IMR-90 (cell line): ENCODE results near the gene EGFL8. TPM values are rescaled to one million over a fixed set of nuclear protein-coding genes. Genes with fewer than 3 reads are reported as not detected.
A peak's percentile ranks its signal among the peaks of the same experiment; 100 is the strongest.

ENCODE experiments used
- ATAC-seq: fragments of 200-7000 bp; cut with Tn5 transposase; 2 replicates; pipeline ENCODE4 v1.9.1; 2020; ENCODE audit warnings: low read depth, mild to moderate bottlenecking, moderate library complexity
- BruUV-seq: library from RNA; stranded (reverse); fragments of 400-500 nt; replicated peaks from 2 replicates; lab custom pipeline; 2021; lab: Mats Ljungman, UMichigan
- CTCF ChIA-PET: fragments of 300-600 bp; formaldehyde crosslinking; extraction: SDS; loops from one replicate; lab custom pipeline; 2021; ENCODE audit warnings: antibody characterized with exemption; lab: Yijun Ruan, JAX
- POLR2A ChIA-PET: fragments of 300-600 bp; sonication (Branson Sonifier 250); formaldehyde crosslinking; loops from one replicate; lab custom pipeline; 2022; ENCODE audit warnings: antibody characterized with exemption; ENCODE audit not compliant: unreplicated experiment; lab: Charles Lee
- DNase-seq: peaks from one replicate; pipeline ENCODE4 v3.0.0; 2013
- H2AFZ ChIP-seq: replicated peaks from 2 replicates; pipeline ENCODE3; 2013; ENCODE audit warnings: low read length, mild to moderate bottlenecking; ENCODE audit not compliant: poor library complexity
- H2AK5ac ChIP-seq: 2 replicates; pipeline ENCODE4 v1.6.1; 2013; ENCODE audit warnings: low read depth, low read length, inconsistent platforms
- H2AK9ac ChIP-seq: replicated peaks from 2 replicates; pipeline ENCODE3; 2013; ENCODE audit warnings: mild to moderate bottlenecking, low read depth, low read length, moderate library complexity; ENCODE audit not compliant: poor library complexity
- H2BK120ac ChIP-seq: 2 replicates; pipeline ENCODE4 v1.6.1; 2013; ENCODE audit warnings: low read depth, low read length, inconsistent platforms
- H2BK15ac ChIP-seq: 3 replicates; pipeline ENCODE4 v1.6.1; 2013; ENCODE audit warnings: low read depth, low read length, inconsistent platforms
- H2BK20ac ChIP-seq: 2 replicates; pipeline ENCODE4 v1.6.1; 2013; ENCODE audit warnings: low read depth, mild to moderate bottlenecking, inconsistent platforms, low read length, moderate library complexity
- H2BK5ac ChIP-seq: 2 replicates; pipeline ENCODE4 v1.6.1; 2013; ENCODE audit warnings: mild to moderate bottlenecking, low read depth, low read length, inconsistent platforms; ENCODE audit not compliant: poor library complexity, severe bottlenecking
- H3K14ac ChIP-seq: replicated peaks from 2 replicates; pipeline ENCODE4 v1.6.1; 2013; ENCODE audit warnings: low read depth, low read length, inconsistent platforms
- H3K18ac ChIP-seq: 2 replicates; pipeline ENCODE4 v1.6.1; 2013; ENCODE audit warnings: low read depth, low read length, control low read depth
- H3K23ac ChIP-seq: 2 replicates; pipeline ENCODE4 v1.6.1; 2013; ENCODE audit warnings: low read depth, low read length, inconsistent platforms
- H3K27ac ChIP-seq: 2 replicates; pipeline ENCODE4 v1.5.1; 2013; ENCODE audit warnings: mild to moderate bottlenecking, control low read depth, low read length; ENCODE audit not compliant: insufficient read depth
- H3K27me3 ChIP-seq: 2 replicates; pipeline ENCODE4 v1.6.1; 2013; ENCODE audit warnings: low read length; ENCODE audit not compliant: control insufficient read depth, insufficient read depth
- H3K36me3 ChIP-seq: 2 replicates; pipeline ENCODE4 v1.6.1; 2013; ENCODE audit warnings: low read length, mixed read lengths; ENCODE audit not compliant: control insufficient read depth, insufficient read depth
- H3K4ac ChIP-seq: 2 replicates; pipeline ENCODE4 v1.6.1; 2013; ENCODE audit warnings: low read depth, low read length, inconsistent platforms
- H3K4me1 ChIP-seq: 2 replicates; pipeline ENCODE4 v1.6.1; 2013; ENCODE audit warnings: low read length, mixed read lengths; ENCODE audit not compliant: control insufficient read depth, insufficient read depth
- H3K4me2 ChIP-seq: 2 replicates; pipeline ENCODE4 v1.6.1; 2013; ENCODE audit warnings: low read depth, mild to moderate bottlenecking, control low read depth, low read length, moderate library complexity
- H3K4me3 ChIP-seq: 2 replicates; pipeline ENCODE4 v1.5.1; 2013; ENCODE audit warnings: low read depth, mild to moderate bottlenecking, control low read depth, low read length, moderate library complexity; ENCODE audit not compliant: insufficient read depth
- H3K56ac ChIP-seq: 2 replicates; pipeline ENCODE4 v1.6.1; 2013; ENCODE audit warnings: low read length, inconsistent platforms; ENCODE audit not compliant: insufficient read depth; ENCODE audit errors: extremely low read depth
- H3K79me1 ChIP-seq, 2 experiments: 2 replicates each; pipeline ENCODE4 v1.6.1; 2013; ENCODE audit warnings: low read length in 2 of 2, inconsistent platforms in 1 of 2, low read depth in 1 of 2
- H3K9ac ChIP-seq: 2 replicates; pipeline ENCODE4 v1.6.1; 2013; ENCODE audit warnings: low read depth, low read length, control low read depth
- H3K9me1 ChIP-seq: 2 replicates; pipeline ENCODE4 v1.6.1; 2013; ENCODE audit warnings: low read length, inconsistent platforms; ENCODE audit not compliant: insufficient read depth
- H3K9me3 ChIP-seq: 2 replicates; pipeline ENCODE4 v1.6.1; 2013; ENCODE audit warnings: low read length; ENCODE audit not compliant: control insufficient read depth, insufficient read depth
- H4K20me1 ChIP-seq: 2 replicates; pipeline ENCODE4 v1.6.1; 2013; ENCODE audit warnings: low read length, inconsistent platforms; ENCODE audit not compliant: insufficient read depth
- H4K5ac ChIP-seq: 2 replicates; pipeline ENCODE4 v1.6.1; 2013; ENCODE audit warnings: mild to moderate bottlenecking, low read depth, low read length, control low read depth
- H4K8ac ChIP-seq, 2 experiments: 2 replicates each; pipeline ENCODE4 v1.6.1; 2013; ENCODE audit warnings: low read depth in 2 of 2, low read length in 2 of 2, control low read depth in 1 of 2, inconsistent platforms in 1 of 2
- H4K91ac ChIP-seq: 2 replicates; pipeline ENCODE4 v1.6.1; 2013; ENCODE audit warnings: low read depth, low read length, inconsistent platforms; ENCODE audit not compliant: insufficient read depth
- BHLHE40 ChIP-seq: fragments of 150-350 bp; IDR thresholded peaks from 2 replicates; pipeline ENCODE4 v1.6.1; 2016; ENCODE audit warnings: mild to moderate bottlenecking, low read depth, low read length
- FOS ChIP-seq: fragments of 150-350 bp; IDR thresholded peaks from 2 replicates; pipeline ENCODE4 v1.6.1; 2016; ENCODE audit warnings: low read depth, low read length
- MAFK ChIP-seq: IDR thresholded peaks from 2 replicates; pipeline ENCODE4 v1.6.1; 2012; ENCODE audit warnings: low read depth, low read length, improper control_type of control experiment
- MXI1 ChIP-seq: IDR thresholded peaks from 2 replicates; pipeline ENCODE4 v1.6.1; 2012; ENCODE audit warnings: low read depth, mild to moderate bottlenecking, low read length, moderate library complexity, borderline replicate concordance
- NFE2L2 ChIP-seq: fragments of 150-350 bp; IDR thresholded peaks from 2 replicates; pipeline ENCODE4 v1.6.1; 2016; ENCODE audit warnings: low read depth, mild to moderate bottlenecking, low read length
- POLR2A ChIP-seq: IDR thresholded peaks from 2 replicates; pipeline ENCODE4 v1.6.1; 2012; ENCODE audit warnings: mild to moderate bottlenecking, low read depth, low read length
- RAD21 ChIP-seq: IDR thresholded peaks from 2 replicates; pipeline ENCODE4 v1.6.1; 2012; ENCODE audit warnings: low read length, improper control_type of control experiment
- RCOR1 ChIP-seq: IDR thresholded peaks from 2 replicates; pipeline ENCODE4 v1.6.1; 2012; ENCODE audit warnings: mild to moderate bottlenecking, low read length, improper control_type of control experiment; ENCODE audit not compliant: insufficient replicate concordance
- RFX5 ChIP-seq: IDR thresholded peaks from 2 replicates; pipeline ENCODE4 v1.8.0; 2012; ENCODE audit warnings: low read depth, mild to moderate bottlenecking, low read length, moderate library complexity
- SMC3 ChIP-seq: fragments of 150-350 bp; IDR thresholded peaks from 2 replicates; pipeline ENCODE4 v1.6.1; 2016; ENCODE audit warnings: low read depth, mild to moderate bottlenecking, antibody characterized with exemption, low read length, moderate library complexity
- WGBS, 2 experiments: methylation state at CpG; one replicate each; pipeline versions ENCODE4 v1.1.5 to v1.1.7; 2013; ENCODE audit warnings: missing lambda C conversion rate in 2 of 2; ENCODE audit not compliant: insufficient read length in 1 of 2; ENCODE audit errors: extremely low coverage in 2 of 2; 5-methylcytosine and 5-hydroxymethylcytosine counted together
- dilution Hi-C: fragments of 300-500 bp; cut with HindIII; formaldehyde crosslinking; loops from one replicate; pipeline ENCODE4 v1.14.3; 2018; ENCODE audit warnings: low sequenced_read_pairs; ENCODE audit not compliant: unreplicated experiment
- in situ Hi-C: fragments of 300-500 bp; cut with MboI; formaldehyde crosslinking; loops from 3 replicates; pipeline ENCODE4 v1.14.3; 2019; ENCODE audit warnings: low sequenced_read_pairs, inconsistent platforms, mixed read lengths
- intact Hi-C: fragments of 100-400 bp; cut with micrococcal nuclease; formaldehyde crosslinking; loops from 2 replicates; pipeline ENCODE4 v1.10.0; 2022
- polyA plus RNA-seq, 3 experiments: library from polyadenylated mRNA; depleted of rRNA; stranded (reverse); fragments of >200 nt; gene quantifications; 2 replicates each; pipeline ENCODE4 v1.2.3, GENCODE V29; 2012; ENCODE audit warnings: low replicate concordance in 1 of 3
- total RNA-seq: library from RNA; depleted of rRNA; stranded (reverse); fragments of >200 nt; gene quantifications from 2 replicates; pipeline ENCODE4 v1.2.3, GENCODE V29; 2012
- TF ChIP-seq, protein P1 (sequence below): fragments of 150-350 bp; IDR thresholded peaks from 2 replicates; pipeline ENCODE4 v1.6.1; 2016; ENCODE audit warnings: low read depth, mild to moderate bottlenecking, low read length, moderate library complexity, borderline replicate concordance
- TF ChIP-seq, protein P2 (sequence below): fragments of 150-350 bp; IDR thresholded peaks from 2 replicates; pipeline ENCODE4 v1.6.1; 2017; ENCODE audit warnings: mild to moderate bottlenecking, antibody characterized with exemption, low read length, low read depth

Gene EGFL8
- total and polyA plus RNA-seq, 2 of the 4 experiments (the other 2 are of a cell fraction) = 0.18 to 4.7 TPM

DNA sequence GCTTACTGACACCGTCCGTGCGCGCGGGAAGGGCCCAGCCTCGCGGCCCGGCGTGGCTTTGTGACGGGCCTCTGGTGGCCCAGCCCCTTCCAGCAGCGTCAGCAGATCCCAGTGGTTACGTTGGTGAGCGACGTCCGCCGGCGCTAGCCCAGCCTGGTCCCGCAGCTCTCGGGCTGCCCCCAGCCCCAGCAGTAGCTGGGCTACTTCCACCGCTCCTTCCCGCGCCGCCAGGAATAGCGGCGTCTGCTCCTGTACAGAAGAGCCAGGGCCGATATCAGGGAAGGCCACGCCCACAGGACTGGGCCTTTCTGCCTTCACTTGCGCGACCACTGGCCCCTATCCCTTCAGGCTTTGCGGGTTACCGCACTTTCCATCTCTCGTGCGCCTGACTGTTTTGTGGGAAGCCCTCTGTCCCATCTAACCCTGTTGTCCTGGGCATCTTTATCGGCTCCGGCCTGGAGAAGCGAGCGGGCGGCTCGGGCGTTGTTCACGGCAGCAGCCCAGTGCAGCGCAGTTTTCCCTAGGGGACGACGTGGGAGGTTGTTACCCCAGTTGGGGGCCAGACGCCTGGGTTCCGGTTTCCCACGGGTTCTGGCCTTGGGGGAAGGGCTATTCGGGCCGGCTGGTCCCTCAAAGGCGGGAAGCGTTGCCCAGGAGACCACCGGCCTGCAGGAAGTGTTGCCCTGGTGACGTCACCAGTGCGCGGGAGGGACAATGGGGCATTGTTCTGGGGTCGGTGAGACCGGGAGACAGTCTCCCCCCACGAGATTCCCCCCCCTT lies 31.7 kb downstream of the EGFL8 start:
- peak overlapping the region; percentile 67 for H3K4me3 ChIP-seq
- peak overlapping the region; percentile 98 for H2AFZ ChIP-seq
- H3K14ac ChIP-seq = peak overlapping the region; percentile 95
- H2BK5ac ChIP-seq = peak overlapping the region; percentile 91
- no peaks in the 10 kb centered on the region for H3K36me3 ChIP-seq
- H2AK9ac ChIP-seq = peak overlapping the region; percentile 85
- peak overlapping the region; percentile 77 for H4K5ac ChIP-seq
- intact Hi-C loops = loop anchor here (1.0 to 2.0 kb wide), 4 partner anchors 42 to 77 kb away; partner anchors contain the start of genes FKBPL and PPT2
- H4K91ac ChIP-seq = peak overlapping the region; percentile 94
- H3K27me3 ChIP-seq = peaks cover 3% of the 10 kb centered on the region; the same call in 1 of the 2 replicates
- H3K9me1 ChIP-seq = peaks cover 25% of the 10 kb centered on the region
- POLR2A ChIA-PET = interaction anchor here (0.8 to 1.2 kb wide), 4 partner anchors 9 to 776 kb away, joined by 4 to 7 read pairs (median 4); no protein-coding TSS in a partner anchor
- CTCF ChIA-PET = interaction anchor here (0.8 to 1.1 kb wide), 3 partner anchors 45 to 673 kb away, joined by 4 to 6 read pairs (median 4); no protein-coding TSS in a partner anchor
- peaks cover 10% of the 10 kb centered on the region for H3K4me1 ChIP-seq
- H3K4me2 ChIP-seq = peak overlapping the region; percentile 86
- H2BK120ac ChIP-seq = peak overlapping the region; percentile 61
- H2BK20ac ChIP-seq = no peak overlapping the region; the same call in 1 of the 2 replicates
- no TSS peak for BruUV-seq
- H3K9me3 ChIP-seq = no peaks in the 10 kb centered on the region
- in situ Hi-C loops = loop anchor here (25.0 kb wide), 1 partner anchor 766 kb away; the partner anchor contains the start of genes BRD2 and HLA-DMA
- H3K18ac ChIP-seq = peak overlapping the region; percentile 70
- peak overlapping the region; percentile 94 for H3K27ac ChIP-seq
- ATAC-seq (peak; percentile 1), DNase-seq (peak; percentile 88)
- H3K56ac ChIP-seq = peak overlapping the region; percentile 89
- peak overlapping the region; percentile 96 for H2AK5ac ChIP-seq
- H3K9ac ChIP-seq = peak overlapping the region; percentile 91
- peaks cover 14 to 38% of the 10 kb centered on the region in 2 experiments for H3K79me1 ChIP-seq
- dilution Hi-C loops = no loop called here
- H4K8ac ChIP-seq = peak overlapping the region; percentile 98 to 99
- peak overlapping the region; percentile 96 for H3K4ac ChIP-seq
- H2BK15ac ChIP-seq = peak overlapping the region; percentile 50; the same call in 1 of the 3 replicates
- H4K20me1 ChIP-seq = no peaks in the 10 kb centered on the region
- WGBS, 2 experiments = 0% methylated on average over 30 of the region's 58 CpGs; no CpG with 5 or more reads in 1 of the 2 experiments
- H3K23ac ChIP-seq = peak overlapping the region; percentile 63
- TF ChIP-seq, protein P1, sequence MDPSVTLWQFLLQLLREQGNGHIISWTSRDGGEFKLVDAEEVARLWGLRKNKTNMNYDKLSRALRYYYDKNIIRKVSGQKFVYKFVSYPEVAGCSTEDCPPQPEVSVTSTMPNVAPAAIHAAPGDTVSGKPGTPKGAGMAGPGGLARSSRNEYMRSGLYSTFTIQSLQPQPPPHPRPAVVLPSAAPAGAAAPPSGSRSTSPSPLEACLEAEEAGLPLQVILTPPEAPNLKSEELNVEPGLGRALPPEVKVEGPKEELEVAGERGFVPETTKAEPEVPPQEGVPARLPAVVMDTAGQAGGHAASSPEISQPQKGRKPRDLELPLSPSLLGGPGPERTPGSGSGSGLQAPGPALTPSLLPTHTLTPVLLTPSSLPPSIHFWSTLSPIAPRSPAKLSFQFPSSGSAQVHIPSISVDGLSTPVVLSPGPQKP = no peak
- TF ChIP-seq, protein P2, sequence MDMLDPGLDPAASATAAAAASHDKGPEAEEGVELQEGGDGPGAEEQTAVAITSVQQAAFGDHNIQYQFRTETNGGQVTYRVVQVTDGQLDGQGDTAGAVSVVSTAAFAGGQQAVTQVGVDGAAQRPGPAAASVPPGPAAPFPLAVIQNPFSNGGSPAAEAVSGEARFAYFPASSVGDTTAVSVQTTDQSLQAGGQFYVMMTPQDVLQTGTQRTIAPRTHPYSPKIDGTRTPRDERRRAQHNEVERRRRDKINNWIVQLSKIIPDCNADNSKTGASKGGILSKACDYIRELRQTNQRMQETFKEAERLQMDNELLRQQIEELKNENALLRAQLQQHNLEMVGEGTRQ = peak; percentile 10; the same call in 1 of the 2 replicates
- TF ChIP-seq SMC3 = no peak; the same call in 1 of the 2 replicates
- 0 out of 2 replicates have a peak, but pooled peaks have one; percentile 30 for TF ChIP-seq FOS
- peak; percentile 95 for TF ChIP-seq POLR2A
- peak; percentile 92 for TF ChIP-seq MAFK
- TF ChIP-seq RAD21 = no peak
- TF ChIP-seq MXI1 = no peak
- peak; percentile 72 for TF ChIP-seq BHLHE40
- 0 out of 2 replicates have a peak, but pooled peaks have one; percentile 7 for TF ChIP-seq NFE2L2
- TF ChIP-seq RFX5 = 0 out of 2 replicates have a peak, but pooled peaks have one; percentile 2
- no peak for TF ChIP-seq RCOR1
